Measurements from ENCODE around the gene MPDU1. TPM values are rescaled to one million over a fixed set of nuclear protein-coding genes. Genes with fewer than 3 reads are reported as not detected.

Gene MPDU1
- total and polyA plus RNA-seq, 2 of the 13 experiments (the other 11 are each of a cell fraction or from before 2014, with no cell fraction given), result 112 to 167 TPM

GRCh38 chr17:7629939-7630571, 46.4 kb downstream of the MPDU1 start, which contains the start of gene SHBG (continued):
- TF ChIP-seq NRL (CRISPR knock-in tag; IDR thresholded peaks at IDR 0.05; ENCODE audit: borderline replicate concordance), result 0 out of 2 replicates have a peak, but pooled peaks have one; percentile 73
- TF ChIP-seq ZNF569 (CRISPR knock-in tag; IDR thresholded peaks at IDR 0.05; ENCODE audit: borderline replicate concordance), result no peak
- TF ChIP-seq KDM6A (CRISPR knock-in tag; IDR thresholded peaks at IDR 0.05; ENCODE audit: low read depth), result 0 out of 2 replicates have a peak, but pooled peaks have one; percentile 57
- peak; percentile 81; the same call in 1 of the 2 replicates for TF ChIP-seq ZNF746 (CRISPR knock-in tag; IDR thresholded peaks at IDR 0.05)
- TF ChIP-seq ZSCAN21 (CRISPR knock-in tag; IDR thresholded peaks at IDR 0.05; ENCODE audit: borderline replicate concordance), result 0 out of 2 replicates have a peak, but pooled peaks have one; percentile 31
- peak; percentile 85 for TF ChIP-seq NR2F2 (IDR thresholded peaks at IDR 0.05; ENCODE audit: borderline replicate concordance, low read depth)
- peak; percentile 19; the same call in 1 of the 2 replicates for TF ChIP-seq MED1 (CRISPR knock-in tag; IDR thresholded peaks at IDR 0.05)
- TF ChIP-seq ZBTB7B (CRISPR knock-in tag; IDR thresholded peaks at IDR 0.05), result peak; percentile 46; the same call in 1 of the 2 replicates
- TF ChIP-seq POLR2A (IDR thresholded peaks at IDR 0.05; ENCODE audit: insufficient read depth in 1 of 2, low read depth in 2 of 2, low read length in 2 of 2), result peak in 1 of 2 experiments; percentile 39; a peak in 1 of 4 replicates
- TF ChIP-seq ADNP (CRISPR knock-in tag; IDR thresholded peaks at IDR 0.05), result no peak
- TF ChIP-seq, protein P1, sequence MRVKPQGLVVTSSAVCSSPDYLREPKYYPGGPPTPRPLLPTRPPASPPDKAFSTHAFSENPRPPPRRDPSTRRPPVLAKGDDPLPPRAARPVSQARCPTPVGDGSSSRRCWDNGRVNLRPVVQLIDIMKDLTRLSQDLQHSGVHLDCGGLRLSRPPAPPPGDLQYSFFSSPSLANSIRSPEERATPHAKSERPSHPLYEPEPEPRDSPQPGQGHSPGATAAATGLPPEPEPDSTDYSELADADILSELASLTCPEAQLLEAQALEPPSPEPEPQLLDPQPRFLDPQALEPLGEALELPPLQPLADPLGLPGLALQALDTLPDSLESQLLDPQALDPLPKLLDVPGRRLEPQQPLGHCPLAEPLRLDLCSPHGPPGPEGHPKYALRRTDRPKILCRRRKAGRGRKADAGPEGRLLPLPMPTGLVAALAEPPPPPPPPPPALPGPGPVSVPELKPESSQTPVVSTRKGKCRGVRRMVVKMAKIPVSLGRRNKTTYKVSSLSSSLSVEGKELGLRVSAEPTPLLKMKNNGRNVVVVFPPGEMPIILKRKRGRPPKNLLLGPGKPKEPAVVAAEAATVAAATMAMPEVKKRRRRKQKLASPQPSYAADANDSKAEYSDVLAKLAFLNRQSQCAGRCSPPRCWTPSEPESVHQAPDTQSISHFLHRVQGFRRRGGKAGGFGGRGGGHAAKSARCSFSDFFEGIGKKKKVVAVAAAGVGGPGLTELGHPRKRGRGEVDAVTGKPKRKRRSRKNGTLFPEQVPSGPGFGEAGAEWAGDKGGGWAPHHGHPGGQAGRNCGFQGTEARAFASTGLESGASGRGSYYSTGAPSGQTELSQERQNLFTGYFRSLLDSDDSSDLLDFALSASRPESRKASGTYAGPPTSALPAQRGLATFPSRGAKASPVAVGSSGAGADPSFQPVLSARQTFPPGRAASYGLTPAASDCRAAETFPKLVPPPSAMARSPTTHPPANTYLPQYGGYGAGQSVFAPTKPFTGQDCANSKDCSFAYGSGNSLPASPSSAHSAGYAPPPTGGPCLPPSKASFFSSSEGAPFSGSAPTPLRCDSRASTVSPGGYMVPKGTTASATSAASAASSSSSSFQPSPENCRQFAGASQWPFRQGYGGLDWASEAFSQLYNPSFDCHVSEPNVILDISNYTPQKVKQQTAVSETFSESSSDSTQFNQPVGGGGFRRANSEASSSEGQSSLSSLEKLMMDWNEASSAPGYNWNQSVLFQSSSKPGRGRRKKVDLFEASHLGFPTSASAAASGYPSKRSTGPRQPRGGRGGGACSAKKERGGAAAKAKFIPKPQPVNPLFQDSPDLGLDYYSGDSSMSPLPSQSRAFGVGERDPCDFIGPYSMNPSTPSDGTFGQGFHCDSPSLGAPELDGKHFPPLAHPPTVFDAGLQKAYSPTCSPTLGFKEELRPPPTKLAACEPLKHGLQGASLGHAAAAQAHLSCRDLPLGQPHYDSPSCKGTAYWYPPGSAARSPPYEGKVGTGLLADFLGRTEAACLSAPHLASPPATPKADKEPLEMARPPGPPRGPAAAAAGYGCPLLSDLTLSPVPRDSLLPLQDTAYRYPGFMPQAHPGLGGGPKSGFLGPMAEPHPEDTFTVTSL (CRISPR knock-in tag; IDR thresholded peaks at IDR 0.05; ENCODE audit: borderline replicate concordance), result peak; percentile 20; the same call in 1 of the 2 replicates
- 0 out of 2 replicates have a peak, but pooled peaks have one; percentile 26 for TF ChIP-seq HDAC2 (CRISPR knock-in tag; IDR thresholded peaks at IDR 0.05)
- TF ChIP-seq GATAD2A (CRISPR knock-in tag; IDR thresholded peaks at IDR 0.05), result peak; percentile 50; the same call in 1 of the 2 replicates
- TF ChIP-seq HBP1 (CRISPR knock-in tag; IDR thresholded peaks at IDR 0.05; ENCODE audit: low read depth), result no peak
- TF ChIP-seq PPARG (CRISPR knock-in tag; conservative IDR thresholded peaks at IDR 0.05), result peak; percentile 37; the same call in 1 of the 2 replicates
- TF ChIP-seq CBX5 (CRISPR knock-in tag; IDR thresholded peaks at IDR 0.05; ENCODE audit: borderline replicate concordance), result 0 out of 2 replicates have a peak, but pooled peaks have one; percentile 19
- TF ChIP-seq, protein P2, sequence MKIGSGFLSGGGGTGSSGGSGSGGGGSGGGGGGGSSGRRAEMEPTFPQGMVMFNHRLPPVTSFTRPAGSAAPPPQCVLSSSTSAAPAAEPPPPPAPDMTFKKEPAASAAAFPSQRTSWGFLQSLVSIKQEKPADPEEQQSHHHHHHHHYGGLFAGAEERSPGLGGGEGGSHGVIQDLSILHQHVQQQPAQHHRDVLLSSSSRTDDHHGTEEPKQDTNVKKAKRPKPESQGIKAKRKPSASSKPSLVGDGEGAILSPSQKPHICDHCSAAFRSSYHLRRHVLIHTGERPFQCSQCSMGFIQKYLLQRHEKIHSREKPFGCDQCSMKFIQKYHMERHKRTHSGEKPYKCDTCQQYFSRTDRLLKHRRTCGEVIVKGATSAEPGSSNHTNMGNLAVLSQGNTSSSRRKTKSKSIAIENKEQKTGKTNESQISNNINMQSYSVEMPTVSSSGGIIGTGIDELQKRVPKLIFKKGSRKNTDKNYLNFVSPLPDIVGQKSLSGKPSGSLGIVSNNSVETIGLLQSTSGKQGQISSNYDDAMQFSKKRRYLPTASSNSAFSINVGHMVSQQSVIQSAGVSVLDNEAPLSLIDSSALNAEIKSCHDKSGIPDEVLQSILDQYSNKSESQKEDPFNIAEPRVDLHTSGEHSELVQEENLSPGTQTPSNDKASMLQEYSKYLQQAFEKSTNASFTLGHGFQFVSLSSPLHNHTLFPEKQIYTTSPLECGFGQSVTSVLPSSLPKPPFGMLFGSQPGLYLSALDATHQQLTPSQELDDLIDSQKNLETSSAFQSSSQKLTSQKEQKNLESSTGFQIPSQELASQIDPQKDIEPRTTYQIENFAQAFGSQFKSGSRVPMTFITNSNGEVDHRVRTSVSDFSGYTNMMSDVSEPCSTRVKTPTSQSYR (CRISPR knock-in tag; IDR thresholded peaks at IDR 0.05; ENCODE audit: borderline replicate concordance), result peak; percentile 26; the same call in 1 of the 2 replicates
- TF ChIP-seq NCOA2 (CRISPR knock-in tag; IDR thresholded peaks at IDR 0.05), result 0 out of 2 replicates have a peak, but pooled peaks have one; percentile 23
- 0 out of 2 replicates have a peak, but pooled peaks have one; percentile 49 for TF ChIP-seq ZNF296 (CRISPR knock-in tag; conservative IDR thresholded peaks at IDR 0.05)
- no peak for TF ChIP-seq MAZ (IDR thresholded peaks at IDR 0.05; ENCODE audit: borderline replicate concordance, low read depth, low read length)
- peak; percentile 54; the same call in 1 of the 2 replicates for TF ChIP-seq MAZ (CRISPR knock-in tag; IDR thresholded peaks at IDR 0.05; ENCODE audit: low read depth)

Data from HepG2 (cell line).